Activated T-helper 9 cell treated with anti-CD3 and anti-CD28 coated beads, Interleukin-2, amount 50 U/mL, for 16 hours (primary cell): ENCODE results near the gene PTPRE.
"Not testable (repeated sequence)": the region's sequence is repeated elsewhere in the genome, so short reads cannot be mapped to it uniquely, and the experiment has no call there.

Source experiments
- DNase-seq: peaks from one replicate; pipeline ENCODE4 v3.0.0-alpha.2; 2020; ENCODE audit warnings: low read depth

The PTPRE gene

GRCh38 chr10:127982601-127983000 lies 75.7 kb downstream of the PTPRE start:
- no peak for DNase-seq

GRCh38 chr10:127983344-127984100 lies 76.6 kb downstream of the PTPRE start:
- no peak for DNase-seq

- DNase-seq = no peak
Measured at GRCh38 chr10:127984945-127985344, 78.0 kb downstream of the PTPRE start.

- no peak for DNase-seq
Measured at GRCh38 chr10:127986531-127987466, 79.9 kb downstream of the PTPRE start.

GRCh38 chr10:127987467-127988380 lies 80.8 kb downstream of the PTPRE start:
- DNase-seq = no peak

GRCh38 chr10:127989481-127990012 lies 82.6 kb downstream of the PTPRE start:
- DNase-seq = no peak

GRCh38 chr10:127990132-127990788 lies 83.4 kb downstream of the PTPRE start:
- not testable (repeated sequence) for DNase-seq

GRCh38 chr10:127990846-127991542 lies 84.1 kb downstream of the PTPRE start:
- DNase-seq = peak; percentile 29

- no peak for DNase-seq
Measured at GRCh38 chr10:127991543-127992255, 84.8 kb downstream of the PTPRE start.

GRCh38 chr10:127992376-127992775 lies 85.5 kb downstream of the PTPRE start:
- no peak for DNase-seq

GRCh38 chr10:127993056-127993690 lies 86.3 kb downstream of the PTPRE start:
- DNase-seq = no peak

GRCh38 chr10:127995939-127996338 lies 89.0 kb downstream of the PTPRE start:
- DNase-seq = no peak

- no peak for DNase-seq
Measured at GRCh38 chr10:127996586-127996985, 89.7 kb downstream of the PTPRE start.

- DNase-seq = no peak
Measured at GRCh38 chr10:127997271-127997670, 90.4 kb downstream of the PTPRE start.

- DNase-seq = no peak
Measured at GRCh38 chr10:127997937-127998336, 91.0 kb downstream of the PTPRE start.

- no peak for DNase-seq
Measured at GRCh38 chr10:127998501-127999144, 91.7 kb downstream of the PTPRE start.

GRCh38 chr10:127999297-128000129 lies 92.6 kb downstream of the PTPRE start:
- DNase-seq = no peak
